HG03342 (cell line): ENCODE results near the gene CASZ1.

ENCODE experiments used
- ATAC-seq: cut with Tn5 transposase; IDR thresholded peaks from one replicate; pipeline ENCODE4 v1.9.1; 2021; ENCODE audit warnings: mild to moderate bottlenecking, moderate library complexity; ENCODE audit not compliant: unreplicated experiment

The CASZ1 gene

GRCh38 chr1:10692401-10693021, 103.9 kb downstream of the CASZ1 start:
- ATAC-seq: no peak

GRCh38 chr1:10691740-10692125, 104.7 kb downstream of the CASZ1 start:
- no peak for ATAC-seq

GRCh38 chr1:10691075-10691739, 105.2 kb downstream of the CASZ1 start:
- no peak for ATAC-seq

DNA sequence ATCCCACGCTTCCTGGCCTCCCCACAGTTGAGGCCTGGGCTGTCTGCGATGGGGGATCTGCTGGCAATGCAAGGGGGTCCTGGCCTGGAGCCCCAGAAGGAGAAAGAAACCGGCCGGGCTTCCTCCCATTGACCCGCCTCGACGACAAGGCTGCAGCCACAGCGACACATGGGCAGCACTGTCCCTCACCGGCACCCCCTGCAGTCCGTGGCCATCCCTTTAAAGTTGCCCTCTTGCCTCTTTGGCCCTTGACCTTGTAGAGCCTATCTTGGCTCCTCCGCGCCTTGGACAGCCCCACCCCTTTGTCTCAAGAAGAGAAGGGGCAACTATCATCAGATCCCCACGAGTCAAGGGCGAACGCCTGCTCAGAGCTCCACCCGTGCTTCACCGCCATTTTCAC, 106.0 kb downstream of the CASZ1 start:
- ATAC-seq: no peak

- ATAC-seq: no peak
These were observed 108.0 kb downstream of the CASZ1 start for GRCh38 chr1:10688409-10688786.

DNA sequence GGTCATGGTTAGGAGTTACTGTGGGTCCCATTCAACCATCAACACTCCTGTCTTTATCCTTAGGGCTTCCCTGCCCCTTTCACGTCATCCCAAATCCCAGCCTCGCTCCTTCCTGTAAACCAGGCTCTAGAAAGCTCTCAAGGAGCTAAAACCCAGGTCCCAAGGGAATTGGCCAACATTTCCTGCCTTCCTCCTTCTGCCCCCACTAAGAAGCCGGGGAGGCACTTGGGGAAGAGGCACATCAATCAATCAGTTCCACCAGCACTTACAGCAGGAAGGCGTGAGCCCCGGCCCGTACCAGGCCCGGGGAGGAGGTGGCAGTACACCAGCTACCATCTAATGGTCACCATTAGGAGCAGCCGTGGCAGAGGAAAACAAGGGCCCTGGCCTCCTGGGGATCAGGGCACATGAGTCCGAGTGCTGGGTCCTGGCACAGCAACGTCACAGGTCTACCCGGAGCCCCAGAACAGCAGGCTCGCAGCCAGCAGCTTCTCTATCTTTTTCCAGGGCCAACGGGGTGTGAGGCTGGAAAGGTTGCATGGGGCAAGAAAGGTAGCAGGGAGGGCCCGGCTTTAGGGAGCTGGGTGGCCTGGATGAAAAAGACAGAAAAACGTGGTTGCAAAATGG, 108.6 kb downstream of the CASZ1 start:
- ATAC-seq: no peak

DNA sequence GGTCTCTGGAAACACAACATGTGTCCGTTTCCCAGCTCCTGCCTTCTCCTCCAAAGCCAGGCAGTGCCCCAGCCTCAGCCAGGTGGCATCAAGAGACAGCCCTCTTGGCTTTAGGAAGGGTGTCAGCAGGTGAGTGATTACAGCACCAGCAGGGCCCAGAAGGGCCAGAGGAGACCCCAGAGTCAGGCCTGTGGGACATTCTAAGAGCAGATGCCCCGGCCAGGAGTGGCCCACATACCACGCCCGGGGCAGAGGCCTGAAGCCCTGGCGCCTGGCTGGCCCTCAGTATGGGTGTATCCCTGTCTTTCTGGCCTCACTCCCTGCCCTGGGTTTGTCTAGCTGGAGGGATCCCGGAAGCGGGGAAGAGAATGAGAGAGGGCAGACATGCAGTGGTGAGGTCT, 109.2 kb downstream of the CASZ1 start:
- no peak for ATAC-seq

DNA sequence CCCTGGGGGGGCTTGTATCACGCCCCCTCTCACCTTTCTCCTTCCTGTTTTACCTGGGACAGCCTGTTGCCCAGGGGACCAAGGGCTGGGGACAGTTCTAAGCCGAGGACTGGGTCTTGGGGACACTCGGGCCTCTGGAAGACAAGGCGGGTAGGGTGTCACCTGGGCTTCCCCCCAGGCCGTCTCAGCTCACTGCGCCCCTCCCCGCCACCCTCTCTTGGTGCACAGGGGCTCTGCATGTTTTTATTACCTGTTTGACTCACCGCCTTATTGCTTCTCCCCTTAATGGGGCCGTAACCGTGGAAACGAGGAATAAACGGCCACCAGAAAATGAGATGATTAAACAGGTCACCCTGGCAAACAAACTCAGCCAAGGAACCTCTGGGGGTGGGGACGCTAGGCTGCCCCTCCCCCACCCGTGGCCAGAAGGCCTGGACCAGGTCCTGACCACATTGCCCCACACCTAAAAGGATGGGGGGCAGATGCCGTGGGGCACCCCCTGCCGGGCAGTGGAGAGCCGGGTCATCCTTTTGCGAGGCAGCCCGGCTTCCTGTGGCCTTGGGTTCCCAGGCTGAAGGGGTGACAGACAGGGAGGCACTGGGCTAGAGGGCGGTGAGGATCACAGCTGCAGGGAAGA, 109.9 kb downstream of the CASZ1 start:
- ATAC-seq: no peak

GRCh38 chr1:10685808-10686403, 110.5 kb downstream of the CASZ1 start:
- ATAC-seq: no peak

GRCh38 chr1:10685196-10685807, 111.1 kb downstream of the CASZ1 start:
- ATAC-seq: no peak

- no peak for ATAC-seq
These were observed 112.2 kb downstream of the CASZ1 start for GRCh38 chr1:10684221-10684620.

- no peak for ATAC-seq
These were observed 113.8 kb downstream of the CASZ1 start for GRCh38 chr1:10682449-10683309.

- no peak for ATAC-seq
These were observed 114.4 kb downstream of the CASZ1 start for GRCh38 chr1:10682108-10682445.

DNA sequence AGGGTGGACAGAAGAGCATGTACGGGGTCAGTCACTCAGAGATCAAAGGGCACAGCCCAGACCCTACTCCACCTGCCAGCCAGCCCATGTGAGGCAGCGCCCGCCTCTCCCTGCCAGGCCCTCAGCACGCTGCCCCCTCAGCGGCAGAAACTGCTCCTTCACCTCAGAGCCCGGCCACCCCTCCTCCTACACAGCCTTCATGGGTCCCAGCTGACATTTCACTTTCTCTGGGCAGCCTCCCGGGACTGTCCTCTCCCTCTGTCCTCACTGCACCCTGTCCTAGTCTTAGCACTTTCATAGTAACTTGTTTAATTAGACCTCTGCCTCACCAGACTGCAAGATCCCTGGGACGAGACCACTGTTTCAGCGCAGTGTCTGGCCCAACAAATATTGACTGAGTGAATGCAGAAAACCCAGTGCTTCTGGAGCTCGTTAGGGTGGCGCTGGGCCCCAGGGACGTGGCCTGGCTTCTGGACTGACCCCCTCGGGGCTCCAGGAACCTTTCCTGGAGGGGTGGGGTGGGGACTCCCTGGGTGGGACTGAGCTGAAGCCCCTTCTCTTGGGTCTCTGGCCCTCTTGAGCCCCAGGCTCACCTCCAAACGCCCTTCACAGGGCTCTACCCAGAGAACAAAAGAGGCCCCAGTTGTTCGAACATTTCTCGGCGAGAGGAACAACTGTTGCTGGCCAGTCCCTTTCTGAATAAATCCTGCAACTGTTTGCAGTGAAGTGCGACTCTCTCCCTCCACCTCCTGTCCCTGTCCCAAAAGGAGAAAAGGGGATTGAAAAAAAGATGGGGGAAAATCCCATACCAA, 114.9 kb downstream of the CASZ1 start:
- no peak for ATAC-seq

DNA sequence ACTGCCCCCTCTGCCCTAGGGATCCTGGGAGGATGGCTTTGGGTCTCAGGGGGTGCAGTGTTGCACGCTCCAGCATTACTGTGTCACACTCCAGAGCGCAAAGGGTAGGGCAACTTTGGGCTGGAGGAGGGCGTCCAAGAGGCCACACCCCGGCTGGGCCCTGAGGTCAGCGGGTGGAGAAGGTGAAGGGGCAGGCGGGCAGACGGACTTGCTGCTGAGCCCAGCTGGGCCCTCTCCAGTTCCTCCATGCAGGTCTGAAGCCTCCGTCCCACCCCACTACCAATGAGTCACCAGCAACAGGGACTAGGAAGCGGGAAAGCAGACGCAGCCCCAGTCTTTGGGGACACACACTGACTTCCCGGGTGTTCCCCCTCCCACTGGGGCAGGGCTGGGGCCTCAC, 116.0 kb downstream of the CASZ1 start:
- ATAC-seq: no peak

DNA sequence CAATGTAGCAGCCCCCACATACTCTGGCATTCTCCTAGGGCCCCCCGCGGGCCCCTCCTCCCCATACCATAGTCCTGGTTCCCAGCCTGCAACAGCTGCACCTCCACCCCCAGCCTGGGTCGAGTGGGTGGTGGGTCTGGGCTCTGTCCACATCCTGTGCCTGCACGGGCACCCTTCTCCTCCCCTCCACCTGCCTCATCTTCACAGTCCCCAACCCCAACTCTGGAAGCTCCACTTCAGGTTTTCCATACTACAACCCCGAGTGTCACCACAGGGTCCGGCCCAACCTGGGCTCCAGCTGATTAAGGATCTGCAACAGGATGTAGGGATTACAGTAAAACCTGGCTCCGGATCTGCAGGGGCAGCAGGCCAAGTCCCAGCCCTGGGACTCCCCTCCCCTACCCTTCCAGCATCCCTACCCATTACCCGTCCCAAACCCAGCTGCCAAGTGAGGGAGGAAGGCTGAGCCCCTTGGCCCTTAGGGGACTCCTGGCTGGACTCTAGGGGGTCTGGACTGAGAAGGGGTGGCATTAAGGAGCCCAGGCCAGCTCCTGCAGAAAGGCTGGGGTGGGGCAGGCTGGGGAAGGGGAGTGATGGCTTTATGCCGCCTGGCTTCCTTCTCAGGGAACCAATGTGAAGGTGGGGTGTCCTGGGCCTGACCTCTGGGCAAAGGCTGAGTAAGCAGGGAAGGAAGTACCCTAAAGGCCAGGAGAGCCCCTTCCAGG, 116.8 kb downstream of the CASZ1 start:
- ATAC-seq: no peak

- ATAC-seq: no peak
These were observed 117.6 kb downstream of the CASZ1 start for GRCh38 chr1:10678852-10679251.

DNA sequence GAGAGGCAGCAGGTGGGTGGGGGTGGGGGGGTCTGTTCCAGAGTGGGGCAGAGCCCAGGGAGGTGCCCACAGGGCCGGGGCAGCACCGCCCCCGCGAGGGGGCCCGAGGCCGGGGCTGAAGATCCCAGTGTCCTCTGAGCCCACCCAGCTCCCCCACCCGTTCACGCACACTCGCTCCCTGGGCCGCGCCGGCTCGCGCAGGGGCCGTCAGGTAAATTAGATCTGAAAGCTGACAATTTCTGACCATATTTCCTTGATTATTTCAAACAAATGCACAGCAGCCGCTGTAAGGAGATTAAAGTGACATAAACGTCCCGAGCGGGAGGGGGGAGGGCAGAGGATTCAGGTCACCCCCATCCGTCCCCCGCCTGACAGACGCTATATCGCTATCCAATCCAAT, 118.0 kb downstream of the CASZ1 start:
- no peak for ATAC-seq
